B cell (primary cell): ENCODE data around the gene RABGAP1L.

Experiments
- CTCF ChIP-seq: fragments of 200-600 bp; IDR thresholded peaks from one replicate; pipeline ENCODE4 v1.8.0; 2022; ENCODE audit warnings: antibody characterized with exemption, mild to moderate bottlenecking
- EZH2 ChIP-seq: IDR thresholded peaks from 2 replicates; pipeline ENCODE4 v1.6.1; 2012; ENCODE audit warnings: borderline replicate concordance, low read depth, mild to moderate bottlenecking, moderate library complexity, low read length; ENCODE audit not compliant: insufficient read depth, poor library complexity, severe bottlenecking

GRCh38 chr1:174134003-174134659 is 25.2 kb upstream of the RABGAP1L start:
- no peak for TF ChIP-seq CTCF
- TF ChIP-seq EZH2: no peak
